GM23338 (cell line): Measurements from ENCODE around the gene CALCR. TPM values are rescaled to one million over a fixed set of nuclear protein-coding genes. Genes with fewer than 3 reads are reported as not detected.

Source experiments
- ATAC-seq: fragments of 200-7000 bp; cut with Tn5 transposase; 3 replicates; pipeline ENCODE4 v1.9.1; 2020
- DNase-seq: peaks from one replicate; pipeline ENCODE4 v3.0.0-alpha.2; 2015; ENCODE audit warnings: low spot score
- H2AFZ ChIP-seq: fragments of 200-600 bp; sonication (generic); 2 replicates; pipeline ENCODE4 v1.8.0; 2016; ENCODE audit warnings: antibody characterized with exemption, mild to moderate bottlenecking, moderate library complexity
- H3F3A ChIP-seq: fragments of 200-600 bp; sonication (generic); replicated peaks from 2 replicates; pipeline ENCODE4 v1.8.0; 2017; ENCODE audit warnings: antibody characterized with exemption, mixed run types, low read depth
- H3K27ac ChIP-seq: fragments of 200-600 bp; sonication (generic); 2 replicates; pipeline ENCODE4 v1.6.1; 2016; ENCODE audit warnings: low read depth
- H3K27me3 ChIP-seq: fragments of 200-600 bp; sonication (generic); 2 replicates; pipeline ENCODE4 v1.8.0; 2016; ENCODE audit warnings: mild to moderate bottlenecking, mixed run types, moderate library complexity; ENCODE audit not compliant: insufficient read depth
- H3K36me3 ChIP-seq: fragments of 200-600 bp; sonication (generic); 2 replicates; pipeline ENCODE4 v1.8.0; 2016; ENCODE audit warnings: mild to moderate bottlenecking; ENCODE audit not compliant: insufficient read depth
- H3K4me1 ChIP-seq: fragments of 200-600 bp; sonication (generic); 2 replicates; pipeline ENCODE4 v1.8.0; 2016; ENCODE audit warnings: mild to moderate bottlenecking, moderate library complexity; ENCODE audit not compliant: insufficient read depth
- H3K4me2 ChIP-seq: fragments of 200-600 bp; sonication (generic); 2 replicates; pipeline ENCODE4 v1.7.1; 2017; ENCODE audit warnings: mixed run types
- H3K4me3 ChIP-seq: fragments of 200-600 bp; sonication (generic); 2 replicates; pipeline ENCODE4 v1.6.1; 2016; ENCODE audit warnings: mixed run types
- H3K79me2 ChIP-seq: fragments of 200-600 bp; sonication (generic); replicated peaks from 2 replicates; pipeline ENCODE4 v1.8.0; 2017; ENCODE audit warnings: mild to moderate bottlenecking; ENCODE audit not compliant: insufficient read depth
- H3K9me2 ChIP-seq: fragments of 200-600 bp; sonication (generic); 2 replicates; pipeline ENCODE4 v1.8.0; 2017; ENCODE audit not compliant: insufficient read depth
- H4K20me1 ChIP-seq: fragments of 200-600 bp; sonication (generic); replicated peaks from 2 replicates; pipeline ENCODE4 v1.8.0; 2017; ENCODE audit warnings: mild to moderate bottlenecking; ENCODE audit not compliant: insufficient read depth
- H3K27ac Mint-ChIP-seq: 2 replicates; pipeline ENCODE4 v1.8.0; 2020; ENCODE audit warnings: inconsistent platforms, mild to moderate bottlenecking, moderate library complexity, mixed read lengths
- H3K27me3 Mint-ChIP-seq: 3 replicates; pipeline ENCODE4 v1.8.0; 2022; ENCODE audit warnings: low read depth, mild to moderate bottlenecking, moderate library complexity, mixed read lengths, inconsistent platforms; ENCODE audit not compliant: insufficient read depth, poor library complexity
- H3K36me3 Mint-ChIP-seq: 3 replicates; pipeline ENCODE4 v1.8.0; 2021; ENCODE audit warnings: low read depth, mild to moderate bottlenecking, inconsistent platforms, moderate library complexity, mixed read lengths
- H3K4me1 Mint-ChIP-seq: 3 replicates; pipeline ENCODE4 v1.8.0; 2020; ENCODE audit warnings: mild to moderate bottlenecking, inconsistent platforms, mixed read lengths
- H3K4me3 Mint-ChIP-seq: 3 replicates; pipeline ENCODE4 v1.8.0; 2021; ENCODE audit warnings: moderate library complexity, mild to moderate bottlenecking, inconsistent platforms, mixed read lengths
- H3K9me3 Mint-ChIP-seq: 3 replicates; pipeline ENCODE4 v1.8.0; 2020; ENCODE audit warnings: moderate library complexity, mild to moderate bottlenecking, inconsistent platforms, mixed read lengths
- CTCF ChIP-seq, 2 experiments: fragments of 200-600 bp in 1 of 2; sonication (generic) in 1 of 2; conservative IDR thresholded peaks; 2 replicates each; pipeline versions ENCODE4 v1.5.1 to v1.6.1; 2016 to 2017; ENCODE audit warnings: antibody characterized with exemption in 2 of 2, low read depth in 2 of 2, mild to moderate bottlenecking in 2 of 2, moderate library complexity in 1 of 2
- EZH2 ChIP-seq: fragments of 200-600 bp; sonication (generic); IDR thresholded peaks from one replicate; pipeline ENCODE4 v1.8.0; 2017; ENCODE audit warnings: antibody characterized with exemption, mild to moderate bottlenecking, low read depth; ENCODE audit not compliant: unreplicated experiment
- EZH2phosphoT487 ChIP-seq: fragments of 200-600 bp; sonication (generic); IDR thresholded peaks from one replicate; pipeline ENCODE4 v1.8.1; 2018; ENCODE audit warnings: antibody characterized with exemption; ENCODE audit not compliant: unreplicated experiment
- NANOG ChIP-seq: IDR thresholded peaks from 2 replicates; pipeline ENCODE4 v1.6.1; 2016; ENCODE audit warnings: antibody characterized with exemption, borderline replicate concordance
- POLR2AphosphoS5 ChIP-seq: IDR thresholded peaks from 2 replicates; pipeline ENCODE4 v1.6.1; 2016; ENCODE audit warnings: antibody characterized with exemption, low read depth
- STAT1 ChIP-seq: IDR thresholded peaks from one replicate; pipeline ENCODE4 v1.6.1; 2016; ENCODE audit warnings: antibody characterized with exemption; ENCODE audit not compliant: unreplicated experiment
- ZNF114 ChIP-seq: fragments of 250-450 bp; sonication (Bioruptor Pico); IDR thresholded peaks from 2 replicates; pipeline ENCODE4 v1.5.0; 2020; ENCODE audit warnings: mild to moderate bottlenecking, moderate library complexity
- ZNF462 ChIP-seq: fragments of 250-450 bp; sonication (Bioruptor Pico); IDR thresholded peaks from 2 replicates; pipeline ENCODE4 v1.5.0; 2020; ENCODE audit warnings: mild to moderate bottlenecking, moderate library complexity
- polyA plus RNA-seq: library from polyadenylated mRNA; unstranded; fragments of >200 nt; fragmentation: Nextera tagmentation; extraction: Ambion mirVana; gene quantifications from 2 replicates; pipeline ENCODE4 v1.2.1, GENCODE V29; 2016
- total RNA-seq: library from RNA; depleted of rRNA; stranded (reverse); fragments of >200 nt; shearing (Covaris generic); gene quantifications from 2 replicates; pipeline ENCODE4 v1.2.3, GENCODE V29; 2014
- TF ChIP-seq, protein P1 (sequence below): IDR thresholded peaks from 2 replicates; pipeline ENCODE4 v1.6.1; 2016; ENCODE audit warnings: antibody characterized with exemption
- TF ChIP-seq, protein P2 (sequence below): IDR thresholded peaks from one replicate; pipeline ENCODE4 v1.6.1; 2018; ENCODE audit warnings: antibody characterized with exemption; ENCODE audit not compliant: unreplicated experiment

Gene CALCR
- total and polyA plus RNA-seq, 2 experiments from 2014 or later = 0.32 to 1.6 TPM

GRCh38 chr7:93453262-93453661 is 121.3 kb downstream of the CALCR start:
- H3K27me3 Mint-ChIP-seq = peaks cover 2% of the 10 kb centered on the region

More at GRCh38 chr7:93453262-93453661, 121.3 kb downstream of the CALCR start:
- Mint-ChIP-seq H3K4me1 (0 out of 3 replicates have a peak, but pooled peaks cover 3% of the 10 kb centered on the region), H3K4me3 (no peak overlapping the region), H3K9me3 (no peaks in the 10 kb centered on the region; the same call in 2 of the 3 replicates), H3K36me3 (no peaks in the 10 kb centered on the region), H3K27ac (no peak overlapping the region)
- H3K4me2 ChIP-seq = no peak overlapping the region
- TF ChIP-seq STAT1 = no peak
- TF ChIP-seq EZH2phosphoT487 = no peak
- TF ChIP-seq, protein P1, sequence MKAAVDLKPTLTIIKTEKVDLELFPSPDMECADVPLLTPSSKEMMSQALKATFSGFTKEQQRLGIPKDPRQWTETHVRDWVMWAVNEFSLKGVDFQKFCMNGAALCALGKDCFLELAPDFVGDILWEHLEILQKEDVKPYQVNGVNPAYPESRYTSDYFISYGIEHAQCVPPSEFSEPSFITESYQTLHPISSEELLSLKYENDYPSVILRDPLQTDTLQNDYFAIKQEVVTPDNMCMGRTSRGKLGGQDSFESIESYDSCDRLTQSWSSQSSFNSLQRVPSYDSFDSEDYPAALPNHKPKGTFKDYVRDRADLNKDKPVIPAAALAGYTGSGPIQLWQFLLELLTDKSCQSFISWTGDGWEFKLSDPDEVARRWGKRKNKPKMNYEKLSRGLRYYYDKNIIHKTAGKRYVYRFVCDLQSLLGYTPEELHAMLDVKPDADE = no peak
- no peak for TF ChIP-seq CTCF (conservative IDR thresholded peaks at IDR 0.05; ENCODE audit: low read depth in 2 of 2)
- TF ChIP-seq POLR2AphosphoS5 = no peak
- TF ChIP-seq, protein P2, sequence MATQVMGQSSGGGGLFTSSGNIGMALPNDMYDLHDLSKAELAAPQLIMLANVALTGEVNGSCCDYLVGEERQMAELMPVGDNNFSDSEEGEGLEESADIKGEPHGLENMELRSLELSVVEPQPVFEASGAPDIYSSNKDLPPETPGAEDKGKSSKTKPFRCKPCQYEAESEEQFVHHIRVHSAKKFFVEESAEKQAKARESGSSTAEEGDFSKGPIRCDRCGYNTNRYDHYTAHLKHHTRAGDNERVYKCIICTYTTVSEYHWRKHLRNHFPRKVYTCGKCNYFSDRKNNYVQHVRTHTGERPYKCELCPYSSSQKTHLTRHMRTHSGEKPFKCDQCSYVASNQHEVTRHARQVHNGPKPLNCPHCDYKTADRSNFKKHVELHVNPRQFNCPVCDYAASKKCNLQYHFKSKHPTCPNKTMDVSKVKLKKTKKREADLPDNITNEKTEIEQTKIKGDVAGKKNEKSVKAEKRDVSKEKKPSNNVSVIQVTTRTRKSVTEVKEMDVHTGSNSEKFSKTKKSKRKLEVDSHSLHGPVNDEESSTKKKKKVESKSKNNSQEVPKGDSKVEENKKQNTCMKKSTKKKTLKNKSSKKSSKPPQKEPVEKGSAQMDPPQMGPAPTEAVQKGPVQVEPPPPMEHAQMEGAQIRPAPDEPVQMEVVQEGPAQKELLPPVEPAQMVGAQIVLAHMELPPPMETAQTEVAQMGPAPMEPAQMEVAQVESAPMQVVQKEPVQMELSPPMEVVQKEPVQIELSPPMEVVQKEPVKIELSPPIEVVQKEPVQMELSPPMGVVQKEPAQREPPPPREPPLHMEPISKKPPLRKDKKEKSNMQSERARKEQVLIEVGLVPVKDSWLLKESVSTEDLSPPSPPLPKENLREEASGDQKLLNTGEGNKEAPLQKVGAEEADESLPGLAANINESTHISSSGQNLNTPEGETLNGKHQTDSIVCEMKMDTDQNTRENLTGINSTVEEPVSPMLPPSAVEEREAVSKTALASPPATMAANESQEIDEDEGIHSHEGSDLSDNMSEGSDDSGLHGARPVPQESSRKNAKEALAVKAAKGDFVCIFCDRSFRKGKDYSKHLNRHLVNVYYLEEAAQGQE = no peak
- no peak for TF ChIP-seq ZNF114 (CRISPR knock-in tag)
- TF ChIP-seq ZNF462 = no peak
- no peak for TF ChIP-seq EZH2
- no peak for TF ChIP-seq NANOG
- no peak overlapping the region for H3K27ac ChIP-seq
- no peaks in the 10 kb centered on the region for H4K20me1 ChIP-seq
- no peaks in the 10 kb centered on the region for H3K79me2 ChIP-seq
- H2AFZ ChIP-seq = no peak overlapping the region
- H3K36me3 ChIP-seq = no peaks in the 10 kb centered on the region
- no peak overlapping the region for H3K4me3 ChIP-seq
- H3K4me1 ChIP-seq = no peaks in the 10 kb centered on the region
- H3F3A ChIP-seq = no peaks in the 10 kb centered on the region
- DNase-seq (no peak), ATAC-seq (no peak)
- no peaks in the 10 kb centered on the region for H3K9me2 ChIP-seq
- H3K27me3 ChIP-seq = no peaks in the 10 kb centered on the region
